D721Med (cell line): Measurements from ENCODE around the gene HEYL.
"Not testable (repeated sequence)": the region's sequence is repeated elsewhere in the genome, so short reads cannot be mapped to it uniquely, and the experiment has no call there.

Source experiments
- DNase-seq: peaks from one replicate; pipeline ENCODE4 v3.0.0; 2011; ENCODE audit warnings: low spot score; ENCODE audit not compliant: insufficient read length
- FAIRE-seq: peaks from 2 replicates; lab custom pipeline; 2011; peaks lifted over from hg19 to GRCh38; lab: Jason Lieb, UNC
- CTCF ChIP-seq: IDR thresholded peaks from 2 replicates; pipeline ENCODE4 v1.5.1; 2012; ENCODE audit warnings: mild to moderate bottlenecking, control low read depth; ENCODE audit not compliant: insufficient read depth; ENCODE audit errors: missing control alignments

Gene HEYL

GRCh38 chr1:39615086-39615673 lies 24.3 kb downstream of the HEYL start:
- no peak for FAIRE-seq
- no peak for DNase-seq
- TF ChIP-seq CTCF, result no peak

DNA sequence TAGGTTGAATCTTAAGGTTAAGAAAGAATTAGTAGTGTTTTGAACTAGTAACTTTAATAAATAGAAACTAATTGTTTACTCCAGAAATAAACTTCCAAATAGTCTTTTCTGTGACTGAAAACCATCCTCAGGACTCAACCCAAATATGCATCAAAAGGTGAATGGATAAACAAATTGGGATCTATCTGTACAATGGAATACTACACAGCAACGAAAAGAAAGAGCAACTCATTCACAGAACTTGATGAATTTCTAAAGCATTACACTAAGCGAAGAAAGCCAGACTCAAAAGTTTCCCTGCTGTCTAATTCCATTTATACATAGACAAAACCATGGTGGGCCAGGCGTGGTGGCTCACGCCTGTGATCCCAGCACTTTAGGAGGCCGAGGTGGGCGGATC lies 25.0 kb downstream of the HEYL start:
- DNase-seq (no peak), FAIRE-seq (no peak)
- no peak for TF ChIP-seq CTCF

DNA sequence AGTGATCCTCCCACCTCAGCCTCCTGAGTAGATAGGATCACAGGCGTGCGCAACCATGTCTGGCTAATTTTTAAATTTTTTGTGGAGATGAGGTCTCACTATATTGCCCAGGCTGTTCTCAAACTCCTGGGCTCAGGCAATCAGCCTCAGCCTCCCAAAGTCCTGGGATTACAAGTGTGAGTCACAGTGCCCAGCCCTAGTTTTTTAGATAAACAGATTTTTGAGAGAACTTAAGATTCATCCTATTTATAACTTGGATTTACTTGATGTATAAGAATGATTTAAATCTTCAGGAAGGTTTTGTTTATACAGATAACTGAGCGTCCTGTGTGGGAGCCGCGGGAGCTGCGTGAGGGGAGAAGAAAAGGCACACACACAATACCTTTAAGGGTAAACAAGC lies 26.2 kb downstream of the HEYL start:
- FAIRE-seq (no peak), DNase-seq (no peak)
- TF ChIP-seq CTCF, result no peak

DNA sequence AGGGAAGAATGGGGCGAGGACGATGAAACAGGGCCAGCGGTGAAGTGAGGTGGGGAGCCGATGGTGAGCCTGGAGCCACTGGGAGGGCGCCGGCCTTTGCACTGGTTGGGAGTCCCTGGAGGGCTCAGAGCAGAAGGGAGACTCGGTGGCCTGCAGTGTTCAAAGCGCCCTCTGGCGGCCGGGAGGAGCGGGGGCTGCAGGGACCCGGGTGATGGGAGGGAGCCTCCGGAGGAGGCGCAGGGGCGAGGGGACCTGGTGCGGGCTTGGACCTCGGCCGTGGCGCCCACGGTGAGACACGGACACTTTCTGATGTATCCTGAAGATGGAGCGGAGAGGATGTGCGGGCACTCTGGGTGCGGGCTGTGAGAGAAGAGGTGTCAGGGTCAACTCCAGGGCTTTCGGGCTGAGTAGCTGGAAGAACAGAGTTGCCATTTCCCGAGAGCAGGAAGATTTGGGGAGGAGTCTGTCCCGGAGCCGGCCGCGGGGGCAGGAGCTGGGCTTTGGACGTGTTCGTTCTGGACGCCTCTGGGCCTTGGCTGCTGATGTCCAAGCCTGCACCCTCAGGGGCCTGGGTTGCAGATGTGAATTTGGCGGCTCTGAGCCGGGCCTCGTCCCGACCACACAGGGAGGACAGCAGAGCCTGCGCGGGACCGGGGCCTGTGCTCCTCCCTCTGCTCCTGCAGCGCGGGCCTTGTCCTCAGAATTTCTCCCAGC lies 29.7 kb downstream of the HEYL start:
- peak; percentile 57 for DNase-seq

DNA sequence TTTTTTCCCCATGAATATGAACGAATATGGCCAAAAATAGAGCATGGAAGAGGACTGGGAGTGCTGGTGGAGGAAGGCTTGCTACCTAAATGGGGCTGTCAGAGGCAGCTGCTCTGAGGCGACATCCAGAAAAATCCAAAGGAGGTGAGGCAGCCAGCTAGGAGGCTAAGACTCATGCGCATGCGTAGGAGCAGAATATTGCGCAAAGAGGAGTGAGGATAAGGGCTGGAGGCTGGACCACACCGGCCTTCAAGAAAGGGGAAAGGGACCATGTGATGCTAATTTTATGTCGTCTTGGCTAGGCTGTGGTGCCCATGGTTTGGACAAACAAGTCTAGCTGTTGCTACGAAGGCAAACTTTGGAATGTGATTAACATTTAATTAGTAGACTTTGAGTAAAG lies 30.5 kb downstream of the HEYL start:
- no peak for DNase-seq
- no peak for TF ChIP-seq CTCF
- no peak for FAIRE-seq

More for the DNA sequence above, 29.7 kb downstream of the HEYL start:
- TF ChIP-seq CTCF, result peak; percentile 26
- no peak for FAIRE-seq

DNA sequence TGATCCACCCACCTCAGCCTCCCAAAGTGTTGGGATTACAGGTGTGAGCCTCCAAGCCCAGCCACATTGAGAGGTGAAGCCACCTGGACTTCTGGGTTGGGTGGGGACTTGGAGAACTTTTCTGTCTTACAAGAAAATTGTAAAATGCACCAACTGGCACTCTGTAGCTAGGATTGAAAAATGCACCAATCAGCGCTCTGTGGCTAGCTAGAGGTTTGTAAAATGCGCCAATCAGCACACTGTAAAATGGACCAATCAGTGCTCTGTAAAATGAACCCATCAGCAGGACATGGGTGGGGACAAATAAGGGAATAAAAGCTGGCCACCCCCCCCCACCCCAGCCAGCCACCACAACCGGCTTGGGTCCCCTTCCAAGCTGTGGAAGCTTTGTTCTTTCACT lies 35.8 kb downstream of the HEYL start:
- not testable (repeated sequence) for DNase-seq, FAIRE-seq

DNA sequence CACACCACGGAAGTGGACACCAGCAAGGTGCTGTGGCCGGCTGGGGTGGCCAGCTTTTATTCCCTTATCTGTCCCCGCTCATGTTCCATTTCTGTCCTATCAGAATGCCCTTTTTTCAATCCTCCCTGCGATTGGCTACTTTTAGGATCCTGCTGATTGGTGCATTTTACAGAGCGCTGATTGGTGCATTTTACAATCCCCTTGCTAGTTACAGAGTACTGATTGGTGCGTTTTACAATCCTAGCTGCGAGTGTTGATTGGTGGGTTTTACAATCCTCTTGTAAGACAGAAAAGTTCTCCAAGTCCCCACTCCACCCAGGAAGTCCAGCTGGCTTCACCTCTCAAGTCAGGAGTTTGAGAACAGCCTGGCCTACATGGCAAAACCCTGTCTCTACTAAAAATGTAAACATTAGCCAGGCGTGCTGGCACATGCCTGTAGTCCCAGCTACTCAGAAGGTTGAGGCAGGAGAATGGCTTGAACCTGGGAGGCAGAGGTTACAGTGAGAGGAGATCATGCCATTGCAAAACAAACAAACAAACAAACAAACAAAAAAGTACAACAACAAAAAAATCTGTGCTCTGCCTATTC lies 37.7 kb downstream of the HEYL start:
- not testable (repeated sequence) for DNase-seq, FAIRE-seq

DNA sequence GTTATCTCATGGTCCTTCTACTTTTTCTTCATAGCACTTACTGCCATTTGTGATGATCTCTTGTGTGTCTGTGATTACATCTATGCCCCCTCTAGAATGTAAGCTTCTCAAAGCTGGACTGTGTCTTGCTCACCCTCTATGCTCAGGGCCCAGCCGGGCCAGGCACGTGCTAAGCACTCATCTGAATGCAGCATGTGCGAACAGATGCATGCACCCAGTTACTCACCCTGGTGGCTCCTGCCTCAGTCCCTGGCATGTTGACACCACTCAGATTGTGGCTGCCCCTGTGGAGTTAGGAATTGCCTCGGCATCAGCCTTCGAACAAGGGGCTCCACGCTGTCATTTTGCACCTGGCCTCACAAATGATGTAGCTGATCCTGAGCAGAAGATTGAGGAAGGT lies 43.3 kb downstream of the HEYL start:
- no peak for TF ChIP-seq CTCF
- FAIRE-seq, result no peak

More for the DNA sequence above, 43.3 kb downstream of the HEYL start:
- DNase-seq, result no peak
